NCI-H146 treated with DMSO at 0.1 percent for 48 hours (cell line): Measurements from ENCODE around the gene CCDC91.
"Not testable (repeated sequence)": the region's sequence is repeated elsewhere in the genome, so short reads cannot be mapped to it uniquely, and the experiment has no call there.

ENCODE experiments used
- DNase-seq: peaks from one replicate; lab custom pipeline; 2025; ENCODE audit not compliant: unreplicated experiment; lab: John Stamatoyannopoulos, UW

Gene CCDC91

GRCh38 chr12:28180786-28181185 lies 9.5 kb upstream of the CCDC91 start:
- no peak for DNase-seq

GRCh38 chr12:28184375-28184774 lies 5.9 kb upstream of the CCDC91 start:
- no peak for DNase-seq

- DNase-seq, result no peak
These were observed 3.8 kb upstream of the CCDC91 start for GRCh38 chr12:28186500-28186899.

- DNase-seq, result no peak
These were observed 404 bp upstream of the CCDC91 start for GRCh38 chr12:28189784-28190320.

GRCh38 chr12:28191051-28192048 lies 1.1 kb downstream of the CCDC91 start:
- no peak for DNase-seq

GRCh38 chr12:28192125-28192524 lies 1.9 kb downstream of the CCDC91 start:
- no peak for DNase-seq

GRCh38 chr12:28194621-28195020 lies 4.4 kb downstream of the CCDC91 start:
- DNase-seq, result not testable (repeated sequence)

GRCh38 chr12:28201136-28201535 lies 10.9 kb downstream of the CCDC91 start:
- not testable (repeated sequence) for DNase-seq

GRCh38 chr12:28202374-28203130 lies 12.3 kb downstream of the CCDC91 start:
- no peak for DNase-seq

GRCh38 chr12:28209782-28210181 lies 19.5 kb downstream of the CCDC91 start:
- no peak for DNase-seq

- no peak for DNase-seq
These were observed 21.9 kb downstream of the CCDC91 start for GRCh38 chr12:28212182-28212581.

- no peak for DNase-seq
These were observed 24.8 kb downstream of the CCDC91 start for GRCh38 chr12:28215021-28215420.

GRCh38 chr12:28216016-28216415 lies 25.8 kb downstream of the CCDC91 start:
- no peak for DNase-seq

GRCh38 chr12:28217805-28218204 lies 27.5 kb downstream of the CCDC91 start:
- DNase-seq, result no peak

GRCh38 chr12:28218875-28219274 lies 28.6 kb downstream of the CCDC91 start:
- DNase-seq, result no peak

GRCh38 chr12:28219827-28220226 lies 29.6 kb downstream of the CCDC91 start:
- no peak for DNase-seq

GRCh38 chr12:28222081-28222700 lies 31.9 kb downstream of the CCDC91 start:
- no peak for DNase-seq

- no peak for DNase-seq
These were observed 32.8 kb downstream of the CCDC91 start for GRCh38 chr12:28223025-28223554.

- DNase-seq, result no peak
These were observed 33.6 kb downstream of the CCDC91 start for GRCh38 chr12:28223858-28224257.

- no peak for DNase-seq
These were observed 36.4 kb downstream of the CCDC91 start for GRCh38 chr12:28226705-28227104.

- no peak for DNase-seq
These were observed 37.0 kb downstream of the CCDC91 start for GRCh38 chr12:28227251-28227650.
